HepG2 (cell line): ENCODE measurements around the gene FANCE. TPM values are rescaled to one million over a fixed set of nuclear protein-coding genes. Genes with fewer than 3 reads are reported as not detected.

Source experiments
- CERS6 ChIP-seq: sonication (generic); formaldehyde crosslinking; IDR thresholded peaks from 2 replicates; pipeline ENCODE4 v1.5.0; 2020; ENCODE audit warnings: missing genetic modification reagents
- CHD2 ChIP-seq: IDR thresholded peaks from 2 replicates; pipeline ENCODE4 v1.6.1; 2011; ENCODE audit warnings: low read depth, low read length, improper control_type of control experiment
- CSRNP1 ChIP-seq: sonication (generic); formaldehyde crosslinking; IDR thresholded peaks from 2 replicates; pipeline ENCODE4 v1.8.1; 2023; ENCODE audit warnings: mild to moderate bottlenecking, missing genetic modification reagents
- MIXL1 ChIP-seq: IDR thresholded peaks from 2 replicates; pipeline ENCODE4 v1.6.1; 2016
- NFAT5 ChIP-seq: sonication (generic); formaldehyde crosslinking; IDR thresholded peaks from 2 replicates; pipeline ENCODE4 v1.4.0; 2020; ENCODE audit warnings: missing genetic modification reagents
- NPAS2 ChIP-seq: sonication (generic); formaldehyde crosslinking; IDR thresholded peaks from 2 replicates; pipeline ENCODE4 v1.8.0; 2022; ENCODE audit warnings: mild to moderate bottlenecking, missing genetic modification reagents, borderline replicate concordance
- RBFOX2 ChIP-seq: fragments of 200-400 bp; formaldehyde crosslinking; IDR thresholded peaks from 2 replicates; pipeline ENCODE4 v1.6.1; 2017; ENCODE audit warnings: low read depth, mild to moderate bottlenecking, low read length
- SAP130 ChIP-seq: IDR thresholded peaks from 2 replicates; pipeline ENCODE4 v1.6.1; 2016; ENCODE audit warnings: low read depth
- TFE3 ChIP-seq: IDR thresholded peaks from 2 replicates; pipeline ENCODE4 v1.6.1; 2016
- ZBTB25 ChIP-seq: IDR thresholded peaks from 2 replicates; pipeline ENCODE4 v1.6.1; 2018; ENCODE audit warnings: missing genetic modification reagents
- ZC3H4 ChIP-seq: sonication (generic); formaldehyde crosslinking; IDR thresholded peaks from 2 replicates; pipeline ENCODE4 v1.4.0; 2020; ENCODE audit warnings: missing genetic modification reagents, borderline replicate concordance
- ZNF280D ChIP-seq: sonication (generic); formaldehyde crosslinking; IDR thresholded peaks from 2 replicates; pipeline ENCODE4 v1.5.1; 2020; ENCODE audit warnings: mild to moderate bottlenecking, missing genetic modification reagents
- ZNF891 ChIP-seq: sonication (generic); formaldehyde crosslinking; IDR thresholded peaks from 2 replicates; pipeline ENCODE4 v1.5.0; 2020; ENCODE audit warnings: mild to moderate bottlenecking, missing genetic modification reagents
- polyA plus RNA-seq, 8 experiments: library from polyadenylated mRNA; depleted of rRNA in 3 of 8; stranded (reverse) in 7 of 8; unstranded in 1 of 8; fragments of >200 nt; fragmentation: Illumina TruSeq in 4 of 8; extraction: Trizol in 4 of 8; gene quantifications; 2 replicates each; pipeline versions ENCODE4 v1.2.1 to v1.2.3, GENCODE V29; 2011 to 2016; ENCODE audit warnings: low read depth in 4 of 8, missing spikeins in 1 of 8, mixed read lengths in 1 of 8; ENCODE audit not compliant: insufficient read depth in 1 of 8
- total RNA-seq, 5 experiments: library from RNA; depleted of rRNA; stranded (reverse); fragments of >200 nt; fragmentation: Illumina TruSeq; extraction: Trizol; gene quantifications; 2 replicates each; pipeline ENCODE4 v1.2.3, GENCODE V29; 2016; ENCODE audit warnings: low read depth in 1 of 5

Gene FANCE
- total and polyA plus RNA-seq, 2 of the 13 experiments (the other 11 are each of a cell fraction or from before 2014, with no cell fraction given): 7.1 to 11.2 TPM

GRCh38 chr6:35469751-35470662 lies 17.9 kb downstream of the FANCE start (continued):
- TF ChIP-seq CERS6 (CRISPR knock-in tag): no peak
- TF ChIP-seq ZBTB25 (CRISPR knock-in tag): no peak
- peak; percentile 24; the same call in 1 of the 2 replicates for TF ChIP-seq ZC3H4 (CRISPR knock-in tag)
- no peak for TF ChIP-seq NPAS2 (CRISPR knock-in tag)
- TF ChIP-seq TFE3 (CRISPR knock-in tag): peak; percentile 47; the same call in 1 of the 2 replicates
- 0 out of 2 replicates have a peak, but pooled peaks have one; percentile 31 for TF ChIP-seq NFAT5 (CRISPR knock-in tag)
- TF ChIP-seq ZNF280D (CRISPR knock-in tag): 0 out of 2 replicates have a peak, but pooled peaks have one; percentile 29
- TF ChIP-seq CSRNP1: 0 out of 2 replicates have a peak, but pooled peaks have one; percentile 45
- TF ChIP-seq SAP130: 0 out of 2 replicates have a peak, but pooled peaks have one; percentile 8
- TF ChIP-seq RBFOX2: peak; percentile 54; the same call in 1 of the 2 replicates
- TF ChIP-seq CHD2: no peak
- 0 out of 2 replicates have a peak, but pooled peaks have one; percentile 51 for TF ChIP-seq ZNF891 (CRISPR knock-in tag)
- 0 out of 2 replicates have a peak, but pooled peaks have one; percentile 11 for TF ChIP-seq MIXL1 (CRISPR knock-in tag)
